PFSK-1 (cell line): ENCODE results near the gene SYS1.

ENCODE experiments used
- FOXP2 ChIP-seq: optimal IDR thresholded peaks from 2 replicates; pipeline ENCODE3; 2011; ENCODE audit warnings: borderline replicate concordance, control low read depth, inconsistent platforms; ENCODE audit not compliant: insufficient read depth; ENCODE audit errors: extremely low read length, extremely low read depth
- REST ChIP-seq, 2 experiments: IDR thresholded peaks; 2 replicates each; pipeline versions ENCODE4 v1.6.1 to v1.8.0; 2011 to 2012; ENCODE audit warnings: low read depth in 2 of 2, low read length in 2 of 2, control low read depth in 1 of 2, inconsistent platforms in 1 of 2, mild to moderate bottlenecking in 1 of 2, moderate library complexity in 1 of 2; ENCODE audit not compliant: insufficient read depth in 1 of 2

- TF ChIP-seq REST (IDR thresholded peaks at IDR 0.05; ENCODE audit: insufficient read depth in 1 of 2, low read depth in 2 of 2, low read length in 2 of 2) (no peak), FOXP2 (no peak)
These were observed 23.2 kb upstream of the SYS1 start for GRCh38 chr20:45339799-45340198.
